Prostate gland (tissue), 2 donors: ENCODE results near the gene GPBP1.

ENCODE experiments used
- CTCF ChIP-seq, 4 experiments: fragments of 200-600 bp in 2 of 4; fragments of 450-650 bp in 2 of 4; sonication (generic) in 2 of 4; IDR thresholded peaks; 1 replicate in 3 of 4; 2 replicates in 1 of 4; pipeline ENCODE4 v1.5.1; 2016 to 2019; ENCODE audit warnings: antibody characterized with exemption in 4 of 4, mild to moderate bottlenecking in 2 of 4, moderate library complexity in 2 of 4
- POLR2A ChIP-seq: fragments of 450-650 bp; IDR thresholded peaks from one replicate; pipeline ENCODE4 v1.6.1; 2016; ENCODE audit warnings: antibody characterized with exemption, mild to moderate bottlenecking
- POLR2AphosphoS5 ChIP-seq: sonication (generic); formaldehyde crosslinking; IDR thresholded peaks from one replicate; pipeline ENCODE4 v1.6.1; 2017; ENCODE audit warnings: antibody characterized with exemption

GRCh38 chr5:57299986-57300385 is 126.1 kb downstream of the GPBP1 start:
- no peak for TF ChIP-seq CTCF (IDR thresholded peaks at IDR 0.05)
- TF ChIP-seq POLR2A: no peak
- no peak for TF ChIP-seq POLR2AphosphoS5
